AG09309 (cell line): Measurements from ENCODE around the gene SND1.
"Not testable (repeated sequence)": the region's sequence is repeated elsewhere in the genome, so short reads cannot be mapped to it uniquely, and the experiment has no call there.

Experiments used
- DNase-seq: peaks from one replicate; pipeline ENCODE4 v3.0.0-alpha.2; 2010; ENCODE audit warnings: low read depth
- H3K4me3 ChIP-seq: 2 replicates; pipeline ENCODE4 v1.5.1; 2011; ENCODE audit warnings: mild to moderate bottlenecking, low read depth, low read length, moderate library complexity; ENCODE audit not compliant: control insufficient read depth
- TF ChIP-seq, protein P1 (sequence below): IDR thresholded peaks from 2 replicates; pipeline ENCODE4 v1.5.1; 2011; ENCODE audit warnings: mild to moderate bottlenecking, low read depth, low read length, inconsistent platforms; ENCODE audit not compliant: insufficient read depth, control insufficient read depth; ENCODE audit errors: missing control alignments

SND1 gene

DNA sequence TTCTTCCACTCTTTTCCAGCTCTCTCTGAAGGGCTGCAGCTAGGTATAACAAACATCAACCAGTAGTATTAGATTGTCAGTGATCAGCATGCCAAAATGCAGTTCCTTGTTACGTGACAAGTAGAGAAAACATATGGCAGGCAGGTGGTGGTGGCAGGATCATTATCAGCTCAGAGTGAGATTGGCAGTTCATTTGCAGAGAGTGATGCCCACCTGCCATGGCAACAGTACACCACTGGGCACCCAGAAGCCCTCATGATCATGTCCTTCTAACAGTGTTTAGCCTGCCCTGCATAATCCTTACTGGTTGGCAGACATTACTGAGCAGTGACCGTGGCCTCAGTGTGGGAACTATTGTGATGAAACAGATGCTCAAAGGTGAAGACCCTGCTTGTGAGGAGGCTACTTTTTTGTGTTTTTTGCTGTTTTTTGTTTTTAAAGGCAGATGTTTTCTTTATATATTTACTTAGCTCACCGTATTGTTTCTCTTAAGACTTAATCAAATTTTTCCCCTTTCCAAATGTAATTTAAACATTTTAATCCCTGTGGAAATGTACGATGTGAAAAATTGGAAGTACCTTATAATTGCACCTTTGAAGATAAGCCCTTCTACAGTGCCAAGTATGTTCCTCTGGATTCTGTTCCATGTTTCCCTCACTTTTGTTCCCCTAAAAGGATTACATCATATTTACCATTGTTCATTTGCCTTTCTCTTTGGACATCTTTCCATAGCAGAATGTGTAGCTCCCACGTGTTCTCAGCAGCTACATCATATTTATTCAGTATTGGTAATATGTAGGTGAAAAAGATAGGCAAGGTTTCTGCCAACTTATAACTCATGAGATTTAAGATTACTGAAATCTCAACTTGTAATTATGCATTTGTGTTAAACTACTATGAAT is 179.6 kb downstream of the SND1 start:
- no peak for DNase-seq
- TF ChIP-seq, protein P1, sequence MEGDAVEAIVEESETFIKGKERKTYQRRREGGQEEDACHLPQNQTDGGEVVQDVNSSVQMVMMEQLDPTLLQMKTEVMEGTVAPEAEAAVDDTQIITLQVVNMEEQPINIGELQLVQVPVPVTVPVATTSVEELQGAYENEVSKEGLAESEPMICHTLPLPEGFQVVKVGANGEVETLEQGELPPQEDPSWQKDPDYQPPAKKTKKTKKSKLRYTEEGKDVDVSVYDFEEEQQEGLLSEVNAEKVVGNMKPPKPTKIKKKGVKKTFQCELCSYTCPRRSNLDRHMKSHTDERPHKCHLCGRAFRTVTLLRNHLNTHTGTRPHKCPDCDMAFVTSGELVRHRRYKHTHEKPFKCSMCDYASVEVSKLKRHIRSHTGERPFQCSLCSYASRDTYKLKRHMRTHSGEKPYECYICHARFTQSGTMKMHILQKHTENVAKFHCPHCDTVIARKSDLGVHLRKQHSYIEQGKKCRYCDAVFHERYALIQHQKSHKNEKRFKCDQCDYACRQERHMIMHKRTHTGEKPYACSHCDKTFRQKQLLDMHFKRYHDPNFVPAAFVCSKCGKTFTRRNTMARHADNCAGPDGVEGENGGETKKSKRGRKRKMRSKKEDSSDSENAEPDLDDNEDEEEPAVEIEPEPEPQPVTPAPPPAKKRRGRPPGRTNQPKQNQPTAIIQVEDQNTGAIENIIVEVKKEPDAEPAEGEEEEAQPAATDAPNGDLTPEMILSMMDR, result no peak
- no peak overlapping the region for H3K4me3 ChIP-seq

DNA sequence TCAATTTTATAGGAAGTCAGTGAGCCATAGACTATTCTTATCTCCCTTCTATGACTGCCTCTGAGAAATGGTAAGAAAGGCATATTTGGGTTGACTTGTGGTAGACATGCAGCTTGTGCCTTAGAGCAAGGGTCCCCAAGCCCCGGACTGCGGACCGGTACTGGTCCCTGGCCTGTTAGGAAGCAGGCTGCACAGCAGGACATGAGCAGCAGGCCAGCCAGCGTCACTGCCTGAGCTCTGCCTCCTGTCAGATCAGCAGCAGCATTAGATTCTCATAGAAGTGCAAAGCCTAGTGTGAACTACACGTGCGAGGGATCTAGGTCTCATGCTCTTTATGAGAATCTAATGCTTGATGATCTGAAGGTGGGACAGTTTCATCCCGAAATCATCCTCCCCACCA is 180.6 kb downstream of the SND1 start:
- H3K4me3 ChIP-seq, result no peak overlapping the region
- TF ChIP-seq, protein P1, result no peak
- no peak for DNase-seq

DNA sequence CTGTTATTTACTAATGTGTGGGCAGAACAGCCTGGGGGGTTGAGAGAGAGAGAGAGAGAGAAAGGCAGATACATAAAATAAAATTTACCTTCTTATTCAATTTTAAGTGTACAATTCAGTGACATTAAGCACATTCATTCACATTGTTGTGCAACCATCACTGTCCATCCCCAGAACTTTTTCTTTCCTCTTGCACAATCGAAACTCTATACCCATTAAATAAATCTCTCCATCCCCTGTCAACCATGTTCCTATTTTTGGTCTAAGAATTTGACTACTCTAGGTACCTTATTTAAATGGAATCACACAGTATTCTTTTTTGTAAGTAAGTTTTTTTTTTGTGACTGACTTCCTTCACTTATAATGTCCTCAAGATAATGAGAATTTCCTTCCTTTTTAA is 181.6 kb downstream of the SND1 start:
- H3K4me3 ChIP-seq, result no peak overlapping the region
- TF ChIP-seq, protein P1, result no peak
- no peak for DNase-seq

DNA sequence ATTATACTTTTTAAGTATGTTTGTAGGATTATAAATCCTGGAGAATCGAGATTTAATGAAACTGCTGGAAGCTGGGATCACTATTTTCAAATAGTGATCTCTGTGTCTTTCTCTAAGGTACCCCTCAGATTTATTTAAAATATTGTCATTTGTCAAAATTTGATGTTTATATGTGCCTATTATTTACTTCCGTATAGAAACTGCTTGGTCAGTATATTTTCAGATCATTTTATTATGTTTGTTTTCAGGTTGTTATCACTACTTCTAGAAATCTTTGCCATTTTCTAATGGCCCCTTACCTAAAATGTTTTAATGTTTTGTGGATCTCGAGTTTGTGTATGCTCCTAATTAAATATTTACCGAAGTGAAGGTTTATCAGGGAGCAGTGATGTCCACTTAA is 183.7 kb downstream of the SND1 start:
- DNase-seq, result no peak
- TF ChIP-seq, protein P1, result no peak
- H3K4me3 ChIP-seq, result no peak overlapping the region

DNA sequence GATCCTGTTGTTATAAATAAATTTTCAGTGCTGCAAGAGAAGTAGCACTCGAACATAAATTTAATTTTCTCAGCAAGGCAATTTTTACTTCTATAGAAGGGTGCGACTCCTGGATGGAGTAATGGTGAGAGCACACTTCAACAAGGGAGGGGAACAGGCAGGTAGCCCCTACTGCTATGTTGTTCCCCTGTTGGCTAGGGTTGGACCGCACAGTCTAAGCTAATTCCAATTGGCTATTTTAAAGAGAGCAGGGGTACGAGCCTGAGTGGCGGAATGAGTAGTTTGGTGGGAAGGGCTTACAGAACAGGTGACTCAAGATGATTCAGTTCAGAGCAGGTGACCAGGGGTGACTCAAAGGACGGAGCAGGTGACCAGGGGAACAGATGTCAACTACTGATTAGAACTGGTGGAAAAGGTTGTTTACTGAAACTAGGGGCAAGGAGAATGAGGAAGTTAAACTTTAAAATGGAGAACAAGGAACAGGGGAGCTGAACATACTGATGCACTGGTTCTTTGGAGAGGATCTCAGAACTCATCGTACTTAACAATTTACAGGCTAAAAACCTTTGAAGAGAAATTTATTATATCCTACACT is 185.9 kb downstream of the SND1 start:
- H3K4me3 ChIP-seq, DNase-seq: not testable (repeated sequence)

DNA sequence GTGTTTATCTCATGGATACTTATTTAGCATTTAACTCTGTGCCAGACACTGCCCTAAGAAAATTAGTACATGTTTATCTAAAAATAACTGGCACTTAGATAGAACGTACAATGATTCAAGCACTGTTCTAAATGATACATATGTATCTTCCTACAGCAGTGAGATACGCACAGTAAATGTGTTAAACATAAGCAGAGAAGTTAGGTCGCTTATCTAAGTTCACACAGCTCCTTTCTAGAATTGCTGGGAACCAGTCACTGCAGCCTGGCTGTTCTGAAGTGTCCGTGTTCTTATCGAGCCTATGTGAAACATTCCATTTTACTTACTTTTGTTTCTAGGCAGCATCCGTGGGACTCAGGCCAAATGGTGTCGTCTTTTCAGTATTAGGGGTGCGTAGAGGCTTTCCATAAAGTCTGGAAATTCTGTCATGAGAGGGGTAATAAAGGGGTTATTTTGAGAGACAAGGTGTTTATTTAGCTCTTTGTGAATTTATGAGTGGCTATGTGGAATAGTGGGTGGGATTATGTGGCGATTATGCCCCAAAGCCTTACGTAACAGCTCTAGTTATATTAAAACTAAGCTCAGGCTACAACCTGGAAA is 186.9 kb downstream of the SND1 start:
- H3K4me3 ChIP-seq, result no peak overlapping the region
- TF ChIP-seq, protein P1, result no peak
- DNase-seq, result no peak
